Kidney (tissue), 14 donors: ENCODE results near the gene L1CAM. TPM values are rescaled to one million over a fixed set of nuclear protein-coding genes. Genes with fewer than 3 reads are reported as not detected.
A peak's percentile ranks its signal among the peaks of the same experiment; 100 is the strongest.

Experiments
- DNase-seq, 5 donors: peaks; one replicate each; pipeline ENCODE4 v3.0.0-alpha.2; 2013 to 2020
- FAIRE-seq: peaks from 2 replicates; lab custom pipeline; 2012; peaks lifted over from hg19 to GRCh38; lab: Jason Lieb, UNC
- H3K27ac ChIP-seq, 2 donors: one replicate each; pipeline ENCODE4 v1.7.0; 2013; ENCODE audit warnings: low read depth in 2 of 2, low read length in 2 of 2, inconsistent platforms in 1 of 2
- H3K27me3 ChIP-seq: one replicate; pipeline ENCODE4 v1.7.1; 2013; ENCODE audit warnings: low read length, inconsistent platforms; ENCODE audit not compliant: control insufficient read depth, insufficient read depth
- H3K36me3 ChIP-seq, 3 donors: one replicate each; pipeline versions ENCODE4 v1.7.0 to v1.7.1; 2013; ENCODE audit warnings: low read length in 3 of 3, control low read depth in 1 of 3, inconsistent platforms in 1 of 3; ENCODE audit not compliant: insufficient read depth in 3 of 3, control insufficient read depth in 2 of 3
- H3K4me1 ChIP-seq, 3 donors: one replicate each; pipeline versions ENCODE4 v1.7.0 to v1.7.1; 2013; ENCODE audit warnings: low read length in 3 of 3, inconsistent platforms in 1 of 3, low read depth in 1 of 3; ENCODE audit not compliant: control insufficient read depth in 2 of 3, insufficient read depth in 2 of 3
- H3K4me3 ChIP-seq, 3 donors: one replicate each; pipeline versions ENCODE4 v1.7.0 to v1.8.1; 2013; ENCODE audit warnings: low read length in 3 of 3, control low read depth in 1 of 3, inconsistent platforms in 1 of 3
- H3K9ac ChIP-seq, 3 donors: one replicate each; pipeline versions ENCODE4 v1.7.0 to v1.7.1; 2013; ENCODE audit warnings: low read length in 3 of 3, control low read depth in 1 of 3, inconsistent platforms in 1 of 3
- H3K9me3 ChIP-seq, 3 donors: one replicate each; pipeline versions ENCODE4 v1.7.0 to v1.7.1; 2013; ENCODE audit warnings: low read length in 3 of 3, control low read depth in 1 of 3, inconsistent platforms in 1 of 3; ENCODE audit not compliant: control insufficient read depth in 2 of 3, insufficient read depth in 1 of 3
- CTCF ChIP-seq: IDR thresholded peaks from 3 replicates; pipeline ENCODE4 v1.5.1; 2012; ENCODE audit warnings: mild to moderate bottlenecking, moderate library complexity, borderline replicate concordance; ENCODE audit not compliant: insufficient read depth; ENCODE audit errors: extremely low read depth
- intact Hi-C: fragments of 100-400 bp; cut with DNase I; formaldehyde crosslinking; loops from one replicate; pipeline ENCODE4 v1.11.1; 2022
- polyA plus RNA-seq: library from polyadenylated mRNA; stranded (reverse); fragments of 350-450 nt; fragmentation: Illumina TruSeq; extraction: RNeasy Lipid Tissue Mini Kit (QIAGEN cat#74804); gene quantifications from one replicate; pipeline ENCODE4 v1.2.3, GENCODE V29; 2014; ENCODE audit warnings: low read depth, low replicate concordance; ENCODE audit not compliant: insufficient read depth
- total RNA-seq: library from RNA; stranded (reverse); fragmentation: NEBNext Ultra II Directional; extraction: Animal tissue kit (Norgen Biotek cat#: 25700); gene quantifications from one replicate; pipeline ENCODE4 v1.2.1, GENCODE V29; 2021
- donor health status: control.
- donor health status: control.
- donor health status: control.
- donor health status: control.
- donor health status: control.
- donor health status: DM: yes; HTN: yes; CAD: no.
- donor health status: Normal renal cell carcinoma (clear cell type).

L1CAM gene
- total and polyA plus RNA-seq, 2 donors from 2014 or later, result 26.1 to 71.9 TPM

DNA sequence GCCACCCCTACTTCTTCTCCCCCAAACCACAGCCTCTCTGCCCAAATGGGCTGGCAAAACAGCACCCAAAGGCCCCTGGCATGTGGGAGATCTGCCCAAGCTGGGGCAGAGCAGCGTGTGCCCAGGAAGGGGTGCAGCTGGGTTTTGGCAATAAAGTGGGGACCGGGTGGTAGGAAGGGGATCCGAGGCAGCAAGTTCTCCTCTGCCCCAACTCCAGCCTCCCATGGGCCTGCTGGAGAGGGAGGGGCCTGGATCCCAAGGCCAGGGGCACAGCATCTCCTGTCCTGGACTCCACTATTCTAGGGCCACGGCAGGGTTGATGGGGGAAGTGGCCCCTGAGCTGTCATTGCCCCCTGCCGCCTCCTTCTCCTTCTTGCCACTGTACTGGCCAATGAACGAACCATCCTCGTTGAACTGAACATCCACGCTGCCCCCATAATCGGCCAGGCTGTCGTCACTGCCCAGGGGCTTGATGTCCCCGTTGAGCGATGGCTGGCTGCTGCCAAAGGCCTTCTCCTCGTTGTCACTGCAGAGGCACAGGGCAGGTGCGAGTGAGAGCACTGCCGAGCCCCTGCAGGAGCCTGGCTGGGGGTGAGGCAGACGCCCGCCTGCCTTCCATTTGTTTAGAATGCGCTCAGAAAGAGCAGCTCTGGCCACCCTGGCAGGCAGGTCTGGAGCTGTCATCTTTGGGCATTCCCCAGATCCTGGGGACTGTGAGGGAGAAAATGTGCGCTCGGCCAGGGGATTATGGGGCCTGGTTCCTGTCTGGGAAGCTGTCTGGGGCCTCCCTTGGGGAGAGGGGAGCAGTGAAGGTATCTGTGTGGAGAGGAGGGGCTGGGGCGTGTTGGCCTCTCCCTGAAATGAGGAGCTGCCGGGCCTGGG, 23.4 kb downstream of the L1CAM start:
- intact Hi-C loops, result no loop called here
- no peak overlapping the region for H3K27ac ChIP-seq
- H3K4me3 ChIP-seq, result no peak overlapping the region
- H3K4me1 ChIP-seq, result no peaks in the 10 kb centered on the region
- H3K27me3 ChIP-seq, result no peaks in the 10 kb centered on the region
- no peaks in the 10 kb centered on the region for H3K36me3 ChIP-seq
- H3K9me3 ChIP-seq, result no peaks in the 10 kb centered on the region
- TF ChIP-seq CTCF, result no peak
- no peak overlapping the region for H3K9ac ChIP-seq
- DNase-seq (no peak), FAIRE-seq (no peak)

GRCh38 chrX:153861733-153862310, 24.2 kb downstream of the L1CAM start:
- no peak for DNase-seq

DNA sequence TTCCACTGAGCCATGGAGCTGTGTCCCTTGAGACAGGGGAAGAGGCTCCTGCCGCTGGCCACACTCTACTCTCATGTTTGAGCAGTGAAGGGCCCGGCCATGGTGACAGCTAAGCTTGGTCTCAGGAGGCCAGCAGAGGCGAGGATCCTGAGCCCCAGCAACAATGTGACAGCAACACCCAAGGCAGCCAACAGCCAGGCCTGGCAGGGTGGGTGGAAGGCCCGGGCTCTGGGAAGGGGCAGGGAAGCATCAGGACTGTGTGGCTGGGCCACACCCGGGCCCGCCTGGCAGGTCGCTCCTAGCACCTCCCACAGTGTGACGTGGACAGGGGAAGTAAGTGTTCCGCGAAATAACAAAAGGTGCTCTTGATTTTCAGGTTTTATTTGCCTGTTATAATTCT, 24.8 kb downstream of the L1CAM start:
- TF ChIP-seq CTCF, result no peak
- no peaks in the 10 kb centered on the region for H3K4me1 ChIP-seq
- H3K9me3 ChIP-seq, result no peaks in the 10 kb centered on the region
- H3K36me3 ChIP-seq, result no peaks in the 10 kb centered on the region
- intact Hi-C loops, result no loop called here
- no peak for FAIRE-seq
- DNase-seq, result peak in 1 of 5 donors; percentile 46
- no peak overlapping the region for H3K9ac ChIP-seq
- H3K27me3 ChIP-seq, result no peaks in the 10 kb centered on the region
- no peak overlapping the region for H3K27ac ChIP-seq
- no peak overlapping the region for H3K4me3 ChIP-seq

More at GRCh38 chrX:153861733-153862310, 24.2 kb downstream of the L1CAM start:
- H3K27ac ChIP-seq, result no peak overlapping the region
- FAIRE-seq, result no peak
- H3K36me3 ChIP-seq, result no peaks in the 10 kb centered on the region
- H3K4me1 ChIP-seq, result no peaks in the 10 kb centered on the region
- TF ChIP-seq CTCF, result no peak
- intact Hi-C loops, result no loop called here
- no peak overlapping the region for H3K4me3 ChIP-seq
- H3K27me3 ChIP-seq, result no peaks in the 10 kb centered on the region
- H3K9ac ChIP-seq, result no peak overlapping the region
- H3K9me3 ChIP-seq, result no peaks in the 10 kb centered on the region
